Measurements from ENCODE around the gene TUFT1. TPM values are rescaled to one million over a fixed set of nuclear protein-coding genes. Genes with fewer than 3 reads are reported as not detected.

The TUFT1 gene
- total RNA-seq, 1 donor from 2014 or later = 7.0 TPM

DNA sequence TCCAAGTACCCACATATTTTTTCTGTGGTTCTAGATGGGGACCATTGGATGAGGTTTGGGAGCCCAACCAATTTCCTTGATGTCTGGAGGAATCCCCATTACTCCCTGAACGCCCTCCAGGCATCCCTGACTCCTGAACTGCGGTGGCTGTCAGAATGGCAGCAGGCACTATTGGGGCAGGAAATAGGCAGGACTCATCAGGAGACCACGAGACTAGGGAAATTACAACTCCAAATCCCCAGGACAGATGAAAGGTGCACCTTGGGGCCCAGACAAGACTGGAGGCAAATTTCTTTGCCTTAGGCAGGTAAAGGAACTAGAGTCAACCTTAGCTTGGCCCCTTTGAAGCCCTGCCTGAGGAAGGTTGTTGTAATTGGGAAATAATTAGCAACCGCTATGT, 27.8 kb upstream of the TUFT1 start:
- TF ChIP-seq, protein P1, sequence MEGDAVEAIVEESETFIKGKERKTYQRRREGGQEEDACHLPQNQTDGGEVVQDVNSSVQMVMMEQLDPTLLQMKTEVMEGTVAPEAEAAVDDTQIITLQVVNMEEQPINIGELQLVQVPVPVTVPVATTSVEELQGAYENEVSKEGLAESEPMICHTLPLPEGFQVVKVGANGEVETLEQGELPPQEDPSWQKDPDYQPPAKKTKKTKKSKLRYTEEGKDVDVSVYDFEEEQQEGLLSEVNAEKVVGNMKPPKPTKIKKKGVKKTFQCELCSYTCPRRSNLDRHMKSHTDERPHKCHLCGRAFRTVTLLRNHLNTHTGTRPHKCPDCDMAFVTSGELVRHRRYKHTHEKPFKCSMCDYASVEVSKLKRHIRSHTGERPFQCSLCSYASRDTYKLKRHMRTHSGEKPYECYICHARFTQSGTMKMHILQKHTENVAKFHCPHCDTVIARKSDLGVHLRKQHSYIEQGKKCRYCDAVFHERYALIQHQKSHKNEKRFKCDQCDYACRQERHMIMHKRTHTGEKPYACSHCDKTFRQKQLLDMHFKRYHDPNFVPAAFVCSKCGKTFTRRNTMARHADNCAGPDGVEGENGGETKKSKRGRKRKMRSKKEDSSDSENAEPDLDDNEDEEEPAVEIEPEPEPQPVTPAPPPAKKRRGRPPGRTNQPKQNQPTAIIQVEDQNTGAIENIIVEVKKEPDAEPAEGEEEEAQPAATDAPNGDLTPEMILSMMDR (IDR thresholded peaks at IDR 0.05; ENCODE audit: partially characterized antibody, unreplicated experiment) = no peak
- no peak for DNase-seq
- peaks cover 7% of the 10 kb centered on the region for H3K4me1 Mint-ChIP-seq (ENCODE audit: low read depth, unreplicated experiment)
- peaks cover 13% of the 10 kb centered on the region for H3K27me3 Mint-ChIP-seq (ENCODE audit: unreplicated experiment)
- no peaks in the 10 kb centered on the region for H3K36me3 Mint-ChIP-seq (ENCODE audit: unreplicated experiment)
- peaks cover 5% of the 10 kb centered on the region for H3K9me3 Mint-ChIP-seq (ENCODE audit: unreplicated experiment)
- H3K27ac Mint-ChIP-seq (ENCODE audit: unreplicated experiment) = no peak overlapping the region
- peak overlapping the region; percentile 78 for H3K4me3 Mint-ChIP-seq (ENCODE audit: unreplicated experiment)

DNA sequence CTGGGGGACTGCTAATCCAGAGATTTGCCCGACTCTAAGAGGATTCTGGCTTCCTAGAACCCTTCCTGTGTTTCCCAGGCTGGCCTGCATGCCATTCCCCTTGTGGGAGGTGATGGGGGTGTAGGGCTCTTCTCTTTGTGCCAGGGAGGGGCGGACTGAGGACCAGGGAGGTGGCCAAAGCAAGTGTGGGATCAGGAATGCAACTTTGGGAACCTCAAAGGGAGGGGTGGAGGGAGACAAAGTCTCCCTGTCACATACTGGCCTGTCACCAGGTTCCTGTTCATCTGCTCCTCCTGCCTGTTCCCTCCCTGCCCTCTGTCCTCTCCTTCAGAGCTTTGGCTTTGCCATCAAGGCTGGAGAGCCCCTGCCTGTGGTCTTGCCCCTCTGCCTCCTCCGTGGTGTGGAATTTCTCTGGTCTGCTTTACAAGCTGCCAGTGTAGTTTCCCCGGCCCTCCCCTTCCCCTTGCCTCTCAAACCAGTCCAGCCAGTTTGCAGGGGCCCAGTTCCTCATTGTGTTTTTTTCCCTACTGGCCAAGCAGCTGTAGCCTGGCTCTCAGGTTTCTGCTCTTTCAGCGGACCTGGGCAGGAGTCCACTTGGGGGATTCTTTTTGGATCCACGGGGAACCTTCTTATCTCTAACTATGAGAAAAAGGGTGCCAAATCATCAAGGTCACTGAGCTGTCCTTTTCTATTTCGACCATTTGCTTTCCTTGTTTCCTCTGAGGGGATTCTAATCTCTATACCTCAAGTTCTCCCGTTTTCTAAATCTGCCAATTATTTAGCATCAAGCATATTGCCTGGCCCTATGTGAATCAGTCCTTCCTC, 27.1 kb upstream of the TUFT1 start:
- H3K4me1 Mint-ChIP-seq (ENCODE audit: low read depth, unreplicated experiment) = peaks cover 7% of the 10 kb centered on the region
- peaks cover 5% of the 10 kb centered on the region for H3K9me3 Mint-ChIP-seq (ENCODE audit: unreplicated experiment)
- DNase-seq = no peak
- TF ChIP-seq, protein P1 (IDR thresholded peaks at IDR 0.05; ENCODE audit: partially characterized antibody, unreplicated experiment) = no peak
- H3K27ac Mint-ChIP-seq (ENCODE audit: unreplicated experiment) = no peak overlapping the region
- peaks cover 13% of the 10 kb centered on the region for H3K27me3 Mint-ChIP-seq (ENCODE audit: unreplicated experiment)
- H3K36me3 Mint-ChIP-seq (ENCODE audit: unreplicated experiment) = no peaks in the 10 kb centered on the region
- peak overlapping the region; percentile 46 for H3K4me3 Mint-ChIP-seq (ENCODE audit: unreplicated experiment)

DNA sequence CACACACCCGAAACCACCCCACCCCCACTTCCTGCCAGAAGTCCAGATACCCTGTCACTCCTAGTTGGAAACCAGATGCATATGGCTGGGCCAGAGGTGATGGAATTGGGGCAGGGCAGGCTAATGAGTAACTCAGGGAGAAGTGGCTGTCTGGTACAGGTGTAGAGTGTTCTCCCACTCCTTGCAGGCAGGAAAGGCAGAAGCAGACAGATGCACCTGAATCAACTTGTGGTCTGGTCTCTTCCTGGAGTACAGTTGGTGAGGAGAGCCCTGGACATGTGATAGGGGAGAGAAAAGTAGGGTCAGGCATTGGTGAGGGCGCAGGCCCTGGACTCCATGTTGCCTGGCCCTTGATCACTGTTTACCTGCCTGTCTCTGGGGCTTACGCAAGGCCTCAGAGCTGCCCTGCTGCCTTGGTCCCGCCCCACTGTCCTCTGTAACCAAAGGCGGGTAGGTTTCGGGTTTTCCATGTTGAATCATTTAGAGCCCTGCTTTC, 26.4 kb upstream of the TUFT1 start:
- H3K9me3 Mint-ChIP-seq (ENCODE audit: unreplicated experiment) = peaks cover 5% of the 10 kb centered on the region
- H3K36me3 Mint-ChIP-seq (ENCODE audit: unreplicated experiment) = no peaks in the 10 kb centered on the region
- DNase-seq = no peak
- H3K27ac Mint-ChIP-seq (ENCODE audit: unreplicated experiment) = no peak overlapping the region
- peaks cover 13% of the 10 kb centered on the region for H3K27me3 Mint-ChIP-seq (ENCODE audit: unreplicated experiment)
- TF ChIP-seq, protein P1 (IDR thresholded peaks at IDR 0.05; ENCODE audit: partially characterized antibody, unreplicated experiment) = no peak
- peaks cover 7% of the 10 kb centered on the region for H3K4me1 Mint-ChIP-seq (ENCODE audit: low read depth, unreplicated experiment)
- peak overlapping the region; percentile 46 for H3K4me3 Mint-ChIP-seq (ENCODE audit: unreplicated experiment)

DNA sequence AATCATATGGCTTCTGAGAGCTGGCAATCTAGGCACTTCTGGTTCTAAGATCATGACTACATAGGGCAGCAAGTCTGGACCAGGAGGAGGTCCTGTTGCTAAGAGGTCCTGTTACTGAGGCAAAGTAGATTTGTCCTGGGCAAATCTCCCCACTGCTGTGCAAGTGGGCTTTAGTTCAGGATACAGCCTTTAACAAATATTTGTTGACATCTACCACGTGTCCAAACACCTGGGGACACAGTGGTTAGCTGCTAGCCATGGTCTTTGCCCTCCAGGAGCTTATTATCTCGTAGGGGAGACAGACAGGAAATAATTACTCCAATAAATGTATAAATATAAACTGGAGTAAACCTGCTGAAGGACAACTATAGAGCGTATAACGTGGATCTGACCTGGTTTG, 25.7 kb upstream of the TUFT1 start:
- H3K27ac Mint-ChIP-seq (ENCODE audit: unreplicated experiment) = no peak overlapping the region
- peaks cover 13% of the 10 kb centered on the region for H3K27me3 Mint-ChIP-seq (ENCODE audit: unreplicated experiment)
- TF ChIP-seq, protein P1 (IDR thresholded peaks at IDR 0.05; ENCODE audit: partially characterized antibody, unreplicated experiment) = no peak
- H3K4me1 Mint-ChIP-seq (ENCODE audit: low read depth, unreplicated experiment) = peaks cover 7% of the 10 kb centered on the region
- H3K36me3 Mint-ChIP-seq (ENCODE audit: unreplicated experiment) = no peaks in the 10 kb centered on the region
- H3K4me3 Mint-ChIP-seq (ENCODE audit: unreplicated experiment) = no peak overlapping the region
- peaks cover 5% of the 10 kb centered on the region for H3K9me3 Mint-ChIP-seq (ENCODE audit: unreplicated experiment)
- DNase-seq = no peak

DNA sequence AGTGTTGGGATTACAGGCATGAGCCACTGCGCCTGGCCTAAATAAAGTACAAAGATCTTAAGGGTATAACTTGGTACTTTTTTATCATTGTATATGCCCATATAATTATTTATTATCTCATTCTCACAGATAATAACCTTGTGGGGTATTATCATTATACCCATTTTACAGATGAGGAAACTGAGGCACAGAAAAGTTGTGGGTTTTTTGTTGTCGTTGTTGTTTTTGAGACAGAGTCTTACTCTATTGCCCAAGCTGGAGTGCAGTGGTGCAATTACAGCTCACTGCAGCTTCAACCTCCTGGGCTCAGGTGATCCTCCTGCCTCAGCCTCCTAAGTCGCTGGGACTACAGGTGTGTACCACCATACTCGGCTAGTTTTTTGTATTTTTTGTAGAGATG, 24.8 kb upstream of the TUFT1 start:
- TF ChIP-seq, protein P1 (IDR thresholded peaks at IDR 0.05; ENCODE audit: partially characterized antibody, unreplicated experiment) = no peak
- Mint-ChIP-seq H3K27ac (ENCODE audit: unreplicated experiment) (no peak overlapping the region), H3K9me3 (ENCODE audit: unreplicated experiment) (peaks cover 5% of the 10 kb centered on the region), H3K4me1 (ENCODE audit: low read depth, unreplicated experiment) (peaks cover 8% of the 10 kb centered on the region), H3K27me3 (ENCODE audit: unreplicated experiment) (peaks cover 14% of the 10 kb centered on the region), H3K4me3 (ENCODE audit: unreplicated experiment) (no peak overlapping the region), H3K36me3 (ENCODE audit: unreplicated experiment) (no peaks in the 10 kb centered on the region)
- DNase-seq = no peak

Measured in glutamatergic neuron (in vitro differentiated cells).